Osteoblast (primary cell): ENCODE measurements around the gene IQCE. TPM values are rescaled to one million over a fixed set of nuclear protein-coding genes. Genes with fewer than 3 reads are reported as not detected.

Source experiments
- DNase-seq: peaks from one replicate; pipeline ENCODE4 v3.0.0; 2011; ENCODE audit warnings: low spot score, mixed read lengths; ENCODE audit not compliant: insufficient read length; ENCODE audit errors: missing footprints
- H2AFZ ChIP-seq: 2 replicates; pipeline ENCODE4 v1.6.0; 2011; ENCODE audit warnings: mild to moderate bottlenecking, low read length
- H3K27ac ChIP-seq: 2 replicates; pipeline ENCODE4 v1.5.1; 2011; ENCODE audit warnings: mild to moderate bottlenecking, low read depth, low read length, moderate library complexity
- H3K27me3 ChIP-seq: 2 replicates; pipeline ENCODE4 v1.6.0; 2012; ENCODE audit warnings: mild to moderate bottlenecking, control low read depth, inconsistent platforms, low read length, moderate library complexity; ENCODE audit not compliant: insufficient read depth
- H3K36me3 ChIP-seq: 2 replicates; pipeline ENCODE4 v1.5.1; 2011; ENCODE audit warnings: mild to moderate bottlenecking, low read length, control low read depth, moderate library complexity; ENCODE audit not compliant: insufficient read depth
- H3K4me1 ChIP-seq: 2 replicates; pipeline ENCODE4 v1.5.1; 2011; ENCODE audit warnings: mild to moderate bottlenecking, low read length, control low read depth, moderate library complexity; ENCODE audit not compliant: insufficient read depth
- H3K4me2 ChIP-seq: 2 replicates; pipeline ENCODE4 v1.6.0; 2011; ENCODE audit warnings: mild to moderate bottlenecking, low read length; ENCODE audit not compliant: insufficient read depth
- H3K4me3 ChIP-seq: fragments of 200-600 bp; sonication (generic); 3 replicates; pipeline ENCODE4 v1.5.1; 2012; ENCODE audit warnings: mild to moderate bottlenecking, low read length, inconsistent platforms; ENCODE audit not compliant: insufficient read depth
- H3K79me2 ChIP-seq: 2 replicates; pipeline ENCODE4 v1.6.0; 2012; ENCODE audit warnings: mild to moderate bottlenecking, low read length, control low read depth, inconsistent platforms; ENCODE audit not compliant: insufficient read depth
- H3K9me3 ChIP-seq: 2 replicates; pipeline ENCODE4 v1.5.1; 2011; ENCODE audit warnings: low read depth, low read length, control low read depth
- H4K20me1 ChIP-seq: 2 replicates; pipeline ENCODE4 v1.6.0; 2012; ENCODE audit warnings: mild to moderate bottlenecking, low read length, control low read depth; ENCODE audit not compliant: insufficient read depth
- total RNA-seq: library from RNA; depleted of rRNA; stranded (reverse); fragments of >200 nt; gene quantifications from 2 replicates; pipeline ENCODE4 v1.2.3, GENCODE V29; 2012
- TF ChIP-seq, protein P1 (sequence below): IDR thresholded peaks from 2 replicates; pipeline ENCODE4 v1.5.1; 2011; ENCODE audit warnings: mild to moderate bottlenecking, low read depth, low read length, moderate library complexity; ENCODE audit errors: extremely low read depth

IQCE gene
- total RNA-seq, 1 donor: 18.8 TPM

DNA sequence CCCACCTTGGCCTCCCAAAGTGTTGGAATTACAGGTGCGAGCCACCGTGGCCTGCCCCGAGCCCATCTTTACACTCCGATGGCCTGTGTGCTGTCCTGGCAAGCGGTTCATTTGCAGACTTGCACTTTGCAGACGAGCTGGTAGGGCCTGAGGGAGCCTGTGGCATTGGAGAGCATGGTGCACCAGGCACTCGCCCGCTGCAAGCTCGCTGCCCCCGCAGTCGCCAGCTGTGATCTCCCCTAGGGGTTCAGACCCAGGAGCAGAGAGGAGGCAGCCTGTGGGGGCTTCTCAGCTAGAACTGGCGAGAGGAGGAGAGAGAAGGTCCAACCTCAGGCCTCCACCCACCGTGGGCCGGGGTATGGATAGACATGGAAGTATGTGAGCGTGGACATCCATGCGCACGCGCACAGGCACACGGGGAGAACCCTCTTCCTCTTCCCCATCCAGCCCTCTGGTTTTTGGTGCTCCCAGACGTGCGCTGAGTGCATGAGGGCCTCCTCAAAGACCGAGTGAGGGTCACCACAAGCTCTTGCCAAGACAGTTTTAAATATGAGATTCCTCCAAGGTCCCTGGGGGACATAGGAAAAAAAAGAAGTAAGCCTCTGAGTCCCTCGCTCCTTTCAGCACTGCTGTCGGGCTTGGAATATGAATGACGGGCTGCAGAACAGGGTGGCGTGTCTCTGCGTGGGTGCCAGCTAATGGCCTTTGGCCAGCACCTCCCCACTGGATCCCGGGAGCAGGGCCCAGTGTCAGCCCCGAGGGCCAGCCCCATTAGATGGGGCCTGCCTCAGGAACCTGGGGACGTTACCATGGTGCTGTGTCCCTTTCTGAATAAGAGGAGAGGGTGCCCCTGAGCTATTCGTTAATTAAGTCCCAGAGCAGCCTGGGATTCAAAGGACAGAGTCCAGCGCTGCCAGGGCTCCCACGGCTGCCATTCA lies 57.9 kb downstream of the IQCE start:
- no peaks in the 10 kb centered on the region for H3K79me2 ChIP-seq
- peaks cover 29% of the 10 kb centered on the region for H3K4me1 ChIP-seq

GRCh38 chr7:2617325-2617905 lies 58.6 kb downstream of the IQCE start:
- Histone ChIP-seq H4K20me1 (peaks cover 6% of the 10 kb centered on the region), H3K4me1 (peaks cover 32% of the 10 kb centered on the region), H3K36me3 (no peaks in the 10 kb centered on the region), H3K79me2 (no peaks in the 10 kb centered on the region), H3K9me3 (no peaks in the 10 kb centered on the region), H3K27me3 (peaks cover 4% of the 10 kb centered on the region), H3K27ac (no peak overlapping the region), H2AFZ (no peak overlapping the region), H3K4me3 (no peak overlapping the region), H3K4me2 (no peak overlapping the region)
- TF ChIP-seq, protein P1, sequence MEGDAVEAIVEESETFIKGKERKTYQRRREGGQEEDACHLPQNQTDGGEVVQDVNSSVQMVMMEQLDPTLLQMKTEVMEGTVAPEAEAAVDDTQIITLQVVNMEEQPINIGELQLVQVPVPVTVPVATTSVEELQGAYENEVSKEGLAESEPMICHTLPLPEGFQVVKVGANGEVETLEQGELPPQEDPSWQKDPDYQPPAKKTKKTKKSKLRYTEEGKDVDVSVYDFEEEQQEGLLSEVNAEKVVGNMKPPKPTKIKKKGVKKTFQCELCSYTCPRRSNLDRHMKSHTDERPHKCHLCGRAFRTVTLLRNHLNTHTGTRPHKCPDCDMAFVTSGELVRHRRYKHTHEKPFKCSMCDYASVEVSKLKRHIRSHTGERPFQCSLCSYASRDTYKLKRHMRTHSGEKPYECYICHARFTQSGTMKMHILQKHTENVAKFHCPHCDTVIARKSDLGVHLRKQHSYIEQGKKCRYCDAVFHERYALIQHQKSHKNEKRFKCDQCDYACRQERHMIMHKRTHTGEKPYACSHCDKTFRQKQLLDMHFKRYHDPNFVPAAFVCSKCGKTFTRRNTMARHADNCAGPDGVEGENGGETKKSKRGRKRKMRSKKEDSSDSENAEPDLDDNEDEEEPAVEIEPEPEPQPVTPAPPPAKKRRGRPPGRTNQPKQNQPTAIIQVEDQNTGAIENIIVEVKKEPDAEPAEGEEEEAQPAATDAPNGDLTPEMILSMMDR: no peak
- no peak for DNase-seq

More for the DNA sequence above, 57.9 kb downstream of the IQCE start:
- Histone ChIP-seq H3K27me3 (peaks cover 4% of the 10 kb centered on the region), H4K20me1 (peaks cover 8% of the 10 kb centered on the region), H3K4me3 (no peak overlapping the region), H2AFZ (no peak overlapping the region), H3K4me2 (no peak overlapping the region), H3K27ac (no peak overlapping the region), H3K9me3 (no peaks in the 10 kb centered on the region), H3K36me3 (no peaks in the 10 kb centered on the region)
- DNase-seq: no peak
- TF ChIP-seq, protein P1: no peak

DNA sequence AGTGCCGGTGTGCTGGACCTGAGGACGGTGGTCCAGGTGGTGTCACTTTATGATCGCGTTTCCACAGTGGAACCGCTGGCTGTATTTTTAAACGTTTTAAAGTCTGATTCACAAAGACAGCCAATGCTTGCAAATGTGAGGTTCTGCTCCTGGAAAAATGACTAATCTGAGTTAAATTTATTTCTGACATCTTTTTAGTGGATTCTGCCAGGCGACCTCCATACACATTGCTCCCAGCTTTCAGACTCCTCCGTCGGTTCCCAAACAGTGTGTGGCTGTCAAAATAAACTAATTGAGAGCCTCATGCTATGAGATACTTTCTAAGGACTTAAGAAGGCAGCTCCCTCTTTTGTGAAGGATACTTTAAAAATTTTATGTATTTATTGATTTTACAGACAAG lies 60.3 kb downstream of the IQCE start:
- H3K9me3 ChIP-seq: no peaks in the 10 kb centered on the region
- H3K4me3 ChIP-seq: peak overlapping the region; percentile 45
- TF ChIP-seq, protein P1: no peak
- no peaks in the 10 kb centered on the region for H3K36me3 ChIP-seq
- H3K27me3 ChIP-seq: peaks cover 4% of the 10 kb centered on the region
- no peaks in the 10 kb centered on the region for H3K79me2 ChIP-seq
- peak overlapping the region; percentile 24 for H3K27ac ChIP-seq
- peaks cover 22% of the 10 kb centered on the region for H3K4me1 ChIP-seq
- no peaks in the 10 kb centered on the region for H4K20me1 ChIP-seq
- peak; percentile 94 for DNase-seq
- peak overlapping the region; percentile 79 for H3K4me2 ChIP-seq
- no peak overlapping the region for H2AFZ ChIP-seq

- Histone ChIP-seq H3K4me2 (peak overlapping the region; percentile 28), H4K20me1 (no peaks in the 10 kb centered on the region), H3K4me1 (peaks cover 25% of the 10 kb centered on the region), H3K27me3 (peaks cover 4% of the 10 kb centered on the region), H3K4me3 (no peak overlapping the region), H3K9me3 (no peaks in the 10 kb centered on the region), H2AFZ (peak overlapping the region; percentile 50), H3K36me3 (no peaks in the 10 kb centered on the region), H3K27ac (no peak overlapping the region), H3K79me2 (no peaks in the 10 kb centered on the region)
- no peak for DNase-seq
- TF ChIP-seq, protein P1: no peak
Measured at GRCh38 chr7:2621061-2621828, 62.5 kb downstream of the IQCE start.
